HFF-Myc (cell line): Measurements from ENCODE around the gene KIAA1210.

Experiments used
- DNase-seq: peaks from one replicate; pipeline ENCODE4 v3.0.0-alpha.2; 2011; ENCODE audit warnings: low read depth; ENCODE audit errors: extremely low read depth
- H3K4me3 ChIP-seq: replicated peaks from 2 replicates; pipeline ENCODE4 v1.5.1; 2011; ENCODE audit warnings: low read depth, mild to moderate bottlenecking, control low read depth, low read length
- CTCF ChIP-seq: IDR thresholded peaks from 2 replicates; pipeline ENCODE4 v1.5.1; 2012; ENCODE audit warnings: mild to moderate bottlenecking, low read depth, low read length, control low read depth; ENCODE audit errors: missing control alignments

The KIAA1210 gene

DNA sequence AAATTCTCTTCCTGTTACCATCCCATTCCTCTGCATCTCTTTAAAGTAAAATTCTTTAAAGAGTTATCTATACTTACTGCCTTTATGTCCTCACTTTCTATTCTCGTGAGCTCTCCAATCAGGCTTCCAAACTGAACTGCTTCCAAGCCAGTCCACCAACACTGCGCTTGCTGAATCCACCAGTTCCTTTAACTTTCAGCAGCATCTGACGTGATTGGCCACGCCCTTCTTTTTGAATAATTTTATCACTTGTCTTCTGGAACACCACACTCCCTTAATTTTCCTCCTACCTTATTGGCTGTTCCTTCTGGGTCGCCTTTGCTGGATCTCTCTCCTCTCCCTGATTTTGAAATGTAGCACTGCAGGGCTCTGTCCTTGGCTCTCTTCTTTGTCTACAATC is at the start of gene KIAA1210:
TSS of gene KIAA1210 (minus strand) at position 163 of the 400 bp plus-strand sequence. CDS start 4,170 bp downstream, outside the sequence.
- no peak for DNase-seq
- H3K4me3 ChIP-seq: no peak within 1 kb of the TSS
- no peak for TF ChIP-seq CTCF

DNA sequence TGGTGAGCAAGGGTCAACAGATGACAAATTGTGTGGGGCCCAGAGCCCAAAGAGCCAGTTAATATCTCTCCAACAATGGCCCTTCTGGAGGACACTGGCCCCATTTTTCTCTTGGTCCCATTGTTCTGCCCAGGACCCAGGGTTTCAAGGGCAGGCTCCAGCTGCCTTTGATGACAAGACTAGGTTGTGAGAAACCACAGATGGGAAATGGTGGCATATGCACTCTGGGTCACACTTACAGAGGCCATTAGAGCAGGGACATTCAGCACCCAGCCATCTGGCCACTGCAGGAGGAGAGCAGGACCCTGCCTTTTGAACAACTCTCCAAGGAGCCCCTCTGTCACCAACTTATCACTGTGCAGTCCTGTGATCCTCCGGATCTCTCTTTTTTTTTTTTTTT is 49.7 kb upstream of the KIAA1210 start:
- no peak overlapping the region for H3K4me3 ChIP-seq
- no peak for TF ChIP-seq CTCF
- DNase-seq: no peak

DNA sequence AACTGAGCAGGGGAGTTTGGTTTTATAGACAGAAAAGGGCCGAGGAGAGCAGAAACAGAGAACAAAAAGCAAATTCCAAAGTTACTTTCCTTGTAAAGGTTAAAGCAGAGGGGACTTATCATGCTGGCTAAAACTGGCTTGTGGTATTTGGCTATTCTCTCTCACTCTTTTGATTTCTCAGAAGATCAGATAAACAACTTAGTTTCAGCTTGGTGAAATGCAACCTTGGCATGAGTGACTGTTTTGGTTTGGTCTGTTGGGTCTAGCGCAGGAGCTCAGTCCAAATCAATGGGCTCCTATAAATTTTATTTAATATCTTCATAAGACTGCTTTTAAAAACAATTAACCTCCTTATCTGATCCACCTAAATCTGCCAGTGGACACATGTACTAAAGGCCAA is 47.3 kb upstream of the KIAA1210 start:
- TF ChIP-seq CTCF: no peak
- no peak for DNase-seq
- H3K4me3 ChIP-seq: no peak overlapping the region

- TF ChIP-seq CTCF: no peak
- no peak for DNase-seq
- no peak overlapping the region for H3K4me3 ChIP-seq
These were observed 40.5 kb upstream of the KIAA1210 start for GRCh38 chrX:119168104-119168503.

- DNase-seq: no peak
- TF ChIP-seq CTCF: no peak
- no peak overlapping the region for H3K4me3 ChIP-seq
These were observed 30.6 kb upstream of the KIAA1210 start for GRCh38 chrX:119158226-119158625.

- no peak for DNase-seq
- H3K4me3 ChIP-seq: no peak overlapping the region
- no peak for TF ChIP-seq CTCF
These were observed 28.6 kb upstream of the KIAA1210 start for GRCh38 chrX:119156241-119156640.

DNA sequence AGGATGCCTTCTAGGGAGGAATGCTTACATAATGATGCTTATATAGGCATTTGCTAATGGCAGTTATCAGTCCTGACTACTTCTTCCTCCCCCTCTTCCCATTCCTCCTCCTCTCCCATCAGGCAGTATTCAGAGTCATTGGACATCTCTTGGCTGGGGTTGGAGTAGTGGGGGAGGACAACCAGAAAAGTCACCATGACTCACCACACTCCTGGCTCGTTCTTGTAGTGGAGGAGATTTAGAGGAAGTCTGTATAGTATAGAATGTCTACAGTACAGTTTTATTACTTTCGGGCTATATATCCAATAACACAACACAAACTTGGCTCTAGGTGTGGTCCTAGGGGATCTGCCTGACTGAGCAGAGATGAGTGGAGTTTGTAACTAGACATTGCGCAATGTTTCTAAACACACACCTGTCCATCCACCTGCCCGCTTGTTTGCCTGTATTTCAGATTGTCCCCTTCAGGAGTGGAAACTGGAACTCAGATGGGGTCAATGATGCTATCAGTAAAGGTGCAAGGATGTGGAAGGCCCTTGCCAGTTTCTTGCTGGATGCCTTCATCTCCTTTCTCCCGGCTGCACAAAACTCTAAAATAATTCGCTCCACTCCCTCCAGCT is 27.9 kb upstream of the KIAA1210 start:
- no peak for TF ChIP-seq CTCF
- DNase-seq: peak; percentile 29

More for the DNA sequence above, 27.9 kb upstream of the KIAA1210 start:
- no peak overlapping the region for H3K4me3 ChIP-seq
